ENCODE data around the gene ZNF185. TPM values are rescaled to one million over a fixed set of nuclear protein-coding genes. Genes with fewer than 3 reads are reported as not detected.

The ZNF185 gene
- total RNA-seq, 1 experiment from 2014 or later = 42.8 TPM

DNA sequence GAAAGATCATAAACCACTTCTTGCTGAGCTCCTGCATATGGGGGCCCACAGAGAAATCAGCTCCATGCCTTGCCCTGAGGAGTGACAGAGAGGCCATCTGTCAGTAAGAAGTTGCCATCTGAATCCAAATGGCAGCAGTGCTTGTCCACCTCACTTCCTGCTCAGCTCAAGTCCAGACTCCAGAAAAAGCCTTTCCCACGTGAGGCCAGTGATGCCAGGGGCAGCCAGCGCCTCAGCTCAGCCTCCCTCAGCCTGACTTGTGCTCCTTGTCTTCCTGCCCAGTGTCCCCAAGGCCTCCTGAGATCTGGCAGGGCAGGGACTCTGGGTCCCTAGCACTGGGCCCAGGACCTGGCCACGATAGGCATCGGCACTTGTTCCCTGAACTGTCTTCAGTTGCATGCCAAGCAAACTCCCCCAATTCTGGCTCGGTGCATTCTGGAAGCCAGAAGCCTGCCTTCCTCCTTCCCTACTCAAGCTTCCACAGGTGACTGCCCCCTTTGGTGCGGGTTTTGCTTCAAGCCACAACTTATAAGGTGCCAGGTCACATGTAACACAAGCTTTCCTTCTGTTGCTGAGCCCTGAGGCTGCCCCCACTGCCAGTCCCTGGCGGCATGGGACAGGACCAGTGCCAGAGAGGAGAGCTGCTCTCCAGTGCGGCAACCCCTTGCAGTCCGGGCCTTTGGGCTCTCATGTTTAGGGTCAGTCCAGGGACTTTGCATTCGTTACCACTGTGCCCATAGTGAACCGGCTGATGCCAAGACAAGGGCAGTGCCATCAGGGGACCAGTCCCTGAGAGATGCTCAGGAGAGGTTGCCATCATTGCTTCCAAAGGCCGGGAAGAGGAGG is 2.2 kb downstream of the ZNF185 start:
- no peaks in the 10 kb centered on the region for H3K9me3 ChIP-seq (ENCODE audit: insufficient read depth, low read depth)
- TF ChIP-seq EZH2 (IDR thresholded peaks at IDR 0.05; ENCODE audit: low read depth) = no peak
- TF ChIP-seq, protein P1, sequence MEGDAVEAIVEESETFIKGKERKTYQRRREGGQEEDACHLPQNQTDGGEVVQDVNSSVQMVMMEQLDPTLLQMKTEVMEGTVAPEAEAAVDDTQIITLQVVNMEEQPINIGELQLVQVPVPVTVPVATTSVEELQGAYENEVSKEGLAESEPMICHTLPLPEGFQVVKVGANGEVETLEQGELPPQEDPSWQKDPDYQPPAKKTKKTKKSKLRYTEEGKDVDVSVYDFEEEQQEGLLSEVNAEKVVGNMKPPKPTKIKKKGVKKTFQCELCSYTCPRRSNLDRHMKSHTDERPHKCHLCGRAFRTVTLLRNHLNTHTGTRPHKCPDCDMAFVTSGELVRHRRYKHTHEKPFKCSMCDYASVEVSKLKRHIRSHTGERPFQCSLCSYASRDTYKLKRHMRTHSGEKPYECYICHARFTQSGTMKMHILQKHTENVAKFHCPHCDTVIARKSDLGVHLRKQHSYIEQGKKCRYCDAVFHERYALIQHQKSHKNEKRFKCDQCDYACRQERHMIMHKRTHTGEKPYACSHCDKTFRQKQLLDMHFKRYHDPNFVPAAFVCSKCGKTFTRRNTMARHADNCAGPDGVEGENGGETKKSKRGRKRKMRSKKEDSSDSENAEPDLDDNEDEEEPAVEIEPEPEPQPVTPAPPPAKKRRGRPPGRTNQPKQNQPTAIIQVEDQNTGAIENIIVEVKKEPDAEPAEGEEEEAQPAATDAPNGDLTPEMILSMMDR (conservative IDR thresholded peaks at IDR 0.05) = no peak
- H2AFZ ChIP-seq = no peak overlapping the region
- H3F3A ChIP-seq (ENCODE audit: insufficient read depth, low read depth) = peaks cover 29% of the 10 kb centered on the region
- ChIA-PET POLR2A (ENCODE audit: unreplicated experiment) (interaction anchor here (0.6 to 0.7 kb wide), 2 partner anchors 40 to 43 kb away, joined by 3 to 7 read pairs; no protein-coding TSS in a partner anchor), CTCF (interaction anchor here (0.5 kb wide), 1 partner anchor 1045 kb away, joined by 3 read pairs; no protein-coding TSS in a partner anchor)
- peaks cover 11% of the 10 kb centered on the region; the same call in 1 of the 2 replicates for H3K79me2 ChIP-seq (ENCODE audit: low read depth)
- DNase-seq = no peak
- intact Hi-C loops (cut with micrococcal nuclease; ENCODE audit: unreplicated experiment) = no loop called here
- H3K4me3 ChIP-seq = no peak overlapping the region
- H3K4me1 ChIP-seq (replicated peaks; ENCODE audit: insufficient read depth) = peaks cover 54% of the 10 kb centered on the region
- no peaks in the 10 kb centered on the region for H4K20me1 ChIP-seq (ENCODE audit: insufficient read depth)
- no peaks in the 10 kb centered on the region for H3K27me3 ChIP-seq (ENCODE audit: insufficient read depth, low read depth)
- H3K36me3 ChIP-seq (ENCODE audit: low read depth) = no peaks in the 10 kb centered on the region
- no TSS peak for BruUV-seq (replicated peaks)
- no peak overlapping the region for H3K4me2 ChIP-seq
- no peak overlapping the region for H3K27ac ChIP-seq
- no peaks in the 10 kb centered on the region for H3K9me2 ChIP-seq (ENCODE audit: insufficient read depth)

DNA sequence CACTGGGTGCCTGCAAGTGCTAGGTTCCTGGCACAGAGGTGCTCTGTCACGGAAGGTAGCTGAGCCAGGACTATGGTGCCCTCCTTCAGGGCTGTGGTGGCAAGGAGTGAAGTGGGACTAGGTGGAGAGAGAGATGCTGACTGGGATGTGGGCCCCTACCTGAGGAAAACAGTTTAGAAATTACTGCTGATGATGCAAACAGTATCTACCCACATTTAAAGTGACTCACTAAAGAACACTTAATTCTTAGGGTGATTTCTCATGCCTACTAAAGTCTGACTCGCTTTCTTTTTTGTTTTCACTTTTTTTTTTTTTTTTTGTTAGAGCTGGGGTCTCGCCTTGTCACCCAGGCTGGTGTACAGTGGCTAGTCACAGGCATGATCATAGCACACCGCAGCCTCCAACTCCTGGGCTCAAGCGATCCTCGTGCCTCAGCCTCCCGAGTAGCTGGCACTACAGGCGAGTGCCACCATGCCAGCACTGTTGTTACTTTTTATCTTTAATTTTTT is 3.1 kb downstream of the ZNF185 start:
- H4K20me1 ChIP-seq (ENCODE audit: insufficient read depth) = no peaks in the 10 kb centered on the region
- no peaks in the 10 kb centered on the region for H3K9me3 ChIP-seq (ENCODE audit: insufficient read depth, low read depth)
- peaks cover 46% of the 10 kb centered on the region for H3K4me1 ChIP-seq (replicated peaks; ENCODE audit: insufficient read depth)
- DNase-seq = no peak
- no peak overlapping the region for H2AFZ ChIP-seq
- POLR2A ChIA-PET (ENCODE audit: unreplicated experiment) = interaction anchor here (0.5 to 0.7 kb wide), 2 partner anchors 41 to 68 kb away, joined by 3 to 4 read pairs; no protein-coding TSS in a partner anchor
- peaks cover 23% of the 10 kb centered on the region for H3F3A ChIP-seq (ENCODE audit: insufficient read depth, low read depth)
- H3K27me3 ChIP-seq (ENCODE audit: insufficient read depth, low read depth) = no peaks in the 10 kb centered on the region
- no TSS peak for BruUV-seq (replicated peaks)
- intact Hi-C loops (cut with micrococcal nuclease; ENCODE audit: unreplicated experiment) = no loop called here
- 0 out of 2 replicates have a peak overlapping the region, but pooled peaks have one; percentile 10 for H3K4me2 ChIP-seq
- CTCF ChIA-PET = interaction anchor here (0.6 to 1.7 kb wide), 2 partner anchors 25 to 735 kb away, joined by 3 to 4 read pairs; no protein-coding TSS in a partner anchor
- TF ChIP-seq EZH2 (IDR thresholded peaks at IDR 0.05; ENCODE audit: low read depth) = no peak
- TF ChIP-seq, protein P1 (conservative IDR thresholded peaks at IDR 0.05) = no peak
- no peaks in the 10 kb centered on the region for H3K36me3 ChIP-seq (ENCODE audit: low read depth)
- H3K9me2 ChIP-seq (ENCODE audit: insufficient read depth) = no peaks in the 10 kb centered on the region
- H3K4me3 ChIP-seq = no peak overlapping the region
- H3K79me2 ChIP-seq (ENCODE audit: low read depth) = peaks cover 11% of the 10 kb centered on the region; the same call in 1 of the 2 replicates
- no peak overlapping the region for H3K27ac ChIP-seq

DNA sequence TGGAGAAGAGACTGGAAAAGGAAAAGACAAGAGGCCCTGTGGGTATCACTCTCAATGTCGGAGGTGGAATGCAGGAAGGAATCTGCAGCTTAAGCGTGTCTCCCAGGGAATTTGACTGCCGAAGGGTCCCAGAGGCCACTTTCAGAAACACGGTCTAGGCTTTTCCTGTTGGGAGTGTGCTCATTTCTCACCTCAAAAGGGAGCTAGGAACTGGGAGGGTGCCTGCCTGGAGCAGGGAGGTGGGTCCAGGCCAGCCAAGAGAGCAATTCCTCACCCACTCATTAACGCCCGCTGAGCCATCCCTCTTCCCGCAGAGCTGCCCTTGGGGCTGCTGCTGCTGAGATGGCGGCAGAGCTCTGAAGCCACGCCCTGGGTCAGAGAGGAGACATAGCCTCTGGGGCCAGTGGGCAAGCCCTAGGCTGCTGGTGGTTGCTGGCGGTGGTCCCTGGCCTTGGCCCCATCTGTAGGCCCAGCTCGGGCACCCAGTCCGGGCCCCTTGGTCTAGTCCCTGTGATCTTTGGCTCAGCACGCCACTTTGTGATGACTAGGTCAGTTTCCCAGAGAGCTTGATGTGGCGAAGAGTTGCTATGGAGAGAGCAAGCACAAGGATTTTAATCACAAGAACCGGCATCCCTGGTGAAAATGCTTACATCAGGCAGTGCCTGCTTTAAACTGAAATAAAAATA is 4.1 kb downstream of the ZNF185 start:
- no peaks in the 10 kb centered on the region for H3K27me3 ChIP-seq (ENCODE audit: insufficient read depth, low read depth)
- peak in 1 of 2 experiments; percentile 29 for DNase-seq
- no peaks in the 10 kb centered on the region for H3K9me3 ChIP-seq (ENCODE audit: insufficient read depth, low read depth)
- intact Hi-C loops (cut with micrococcal nuclease; ENCODE audit: unreplicated experiment) = no loop called here
- H3K4me1 ChIP-seq (replicated peaks; ENCODE audit: insufficient read depth) = peaks cover 36% of the 10 kb centered on the region
- no peaks in the 10 kb centered on the region for H4K20me1 ChIP-seq (ENCODE audit: insufficient read depth)
- peaks cover 11% of the 10 kb centered on the region; the same call in 1 of the 2 replicates for H3K79me2 ChIP-seq (ENCODE audit: low read depth)
- H3F3A ChIP-seq (ENCODE audit: insufficient read depth, low read depth) = peaks cover 13% of the 10 kb centered on the region; the same call in 1 of the 2 replicates
- H3K4me3 ChIP-seq = no peak overlapping the region
- H2AFZ ChIP-seq = no peak overlapping the region
- H3K27ac ChIP-seq = no peak overlapping the region
- no peak overlapping the region for H3K4me2 ChIP-seq
- ChIA-PET POLR2A (ENCODE audit: unreplicated experiment) (interaction anchor here (0.6 kb wide), 2 partner anchors 285 to 1149 kb away, joined by 3 to 4 read pairs; no protein-coding TSS in a partner anchor), CTCF (interaction anchor here (0.5 to 1.7 kb wide), 2 partner anchors 24 to 84 kb away, joined by 4 to 8 read pairs; no protein-coding TSS in a partner anchor)
- H3K9me2 ChIP-seq (ENCODE audit: insufficient read depth) = no peaks in the 10 kb centered on the region
- TF ChIP-seq EZH2 (IDR thresholded peaks at IDR 0.05; ENCODE audit: low read depth) = no peak
- TF ChIP-seq, protein P1 (conservative IDR thresholded peaks at IDR 0.05) = no peak
- H3K36me3 ChIP-seq (ENCODE audit: low read depth) = no peaks in the 10 kb centered on the region
- no TSS peak for BruUV-seq (replicated peaks)

All from PC-9 (cell line).